Ishikawa (cell line): ENCODE results near the gene LIF.

Experiments
- EP300 ChIP-seq: IDR thresholded peaks from 2 replicates; pipeline ENCODE4 v1.6.1; 2012; ENCODE audit warnings: borderline replicate concordance
- RAD21 ChIP-seq: IDR thresholded peaks from 2 replicates; pipeline ENCODE4 v1.6.1; 2012; ENCODE audit warnings: low read depth
- YY1 ChIP-seq: IDR thresholded peaks from 2 replicates; pipeline ENCODE4 v1.6.1; 2012; ENCODE audit warnings: low read depth

GRCh38 chr22:30260276-30260675 lies 13.7 kb upstream of the LIF start:
- TF ChIP-seq YY1: no peak
- TF ChIP-seq EP300: no peak
- TF ChIP-seq RAD21: no peak
